ENCODE measurements around the gene PLTP. TPM values are rescaled to one million over a fixed set of nuclear protein-coding genes. Genes with fewer than 3 reads are reported as not detected.

The PLTP gene
- total RNA-seq, 1 donor from 2014 or later: 292 TPM

DNA sequence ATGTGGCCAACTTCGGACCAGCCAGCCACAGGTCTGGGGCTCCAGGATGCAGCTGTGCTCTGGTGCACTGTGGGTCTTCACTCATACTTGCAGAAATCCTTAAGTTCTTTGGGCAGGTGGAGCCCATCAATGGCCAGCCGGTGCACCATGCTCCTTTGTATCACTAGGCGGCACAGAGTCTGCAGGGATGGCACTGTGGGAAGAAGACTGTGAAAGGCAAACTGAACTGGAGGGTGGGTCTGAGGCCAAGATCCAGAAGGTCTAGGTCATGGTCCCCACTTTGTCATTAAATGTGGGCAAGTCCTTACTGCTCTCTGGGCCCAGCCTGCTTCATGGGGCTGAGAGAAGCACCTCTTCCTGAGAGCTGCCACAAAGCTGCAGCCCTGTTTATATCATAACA lies 23.3 kb downstream of the PLTP start:
- Histone ChIP-seq H3K36me3 (peaks cover 0 to 11% of the 10 kb centered on the region in 2 donors), H3K4me3 (no peak overlapping the region), H3K27ac (no peak overlapping the region), H3K27me3 (no peaks in the 10 kb centered on the region), H3K4me1 (peaks cover 51% of the 10 kb centered on the region), H3K9me3 (no peaks in the 10 kb centered on the region)
- TF ChIP-seq, protein P1, sequence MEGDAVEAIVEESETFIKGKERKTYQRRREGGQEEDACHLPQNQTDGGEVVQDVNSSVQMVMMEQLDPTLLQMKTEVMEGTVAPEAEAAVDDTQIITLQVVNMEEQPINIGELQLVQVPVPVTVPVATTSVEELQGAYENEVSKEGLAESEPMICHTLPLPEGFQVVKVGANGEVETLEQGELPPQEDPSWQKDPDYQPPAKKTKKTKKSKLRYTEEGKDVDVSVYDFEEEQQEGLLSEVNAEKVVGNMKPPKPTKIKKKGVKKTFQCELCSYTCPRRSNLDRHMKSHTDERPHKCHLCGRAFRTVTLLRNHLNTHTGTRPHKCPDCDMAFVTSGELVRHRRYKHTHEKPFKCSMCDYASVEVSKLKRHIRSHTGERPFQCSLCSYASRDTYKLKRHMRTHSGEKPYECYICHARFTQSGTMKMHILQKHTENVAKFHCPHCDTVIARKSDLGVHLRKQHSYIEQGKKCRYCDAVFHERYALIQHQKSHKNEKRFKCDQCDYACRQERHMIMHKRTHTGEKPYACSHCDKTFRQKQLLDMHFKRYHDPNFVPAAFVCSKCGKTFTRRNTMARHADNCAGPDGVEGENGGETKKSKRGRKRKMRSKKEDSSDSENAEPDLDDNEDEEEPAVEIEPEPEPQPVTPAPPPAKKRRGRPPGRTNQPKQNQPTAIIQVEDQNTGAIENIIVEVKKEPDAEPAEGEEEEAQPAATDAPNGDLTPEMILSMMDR (IDR thresholded peaks at IDR 0.05): no peak
- TF ChIP-seq POLR2AphosphoS5 (IDR thresholded peaks at IDR 0.05; ENCODE audit: insufficient read depth in 1 of 2, low read depth in 1 of 2) (no peak), POLR2A (IDR thresholded peaks at IDR 0.05) (no peak)
- DNase-seq (ENCODE audit: extremely low spot score in 2 of 2): no peak
- intact Hi-C loops (cut with DNase I): loop anchor here (10.0 kb wide), 1 partner anchor 74 kb away; the partner anchor contains the start of gene UBE2C

DNA sequence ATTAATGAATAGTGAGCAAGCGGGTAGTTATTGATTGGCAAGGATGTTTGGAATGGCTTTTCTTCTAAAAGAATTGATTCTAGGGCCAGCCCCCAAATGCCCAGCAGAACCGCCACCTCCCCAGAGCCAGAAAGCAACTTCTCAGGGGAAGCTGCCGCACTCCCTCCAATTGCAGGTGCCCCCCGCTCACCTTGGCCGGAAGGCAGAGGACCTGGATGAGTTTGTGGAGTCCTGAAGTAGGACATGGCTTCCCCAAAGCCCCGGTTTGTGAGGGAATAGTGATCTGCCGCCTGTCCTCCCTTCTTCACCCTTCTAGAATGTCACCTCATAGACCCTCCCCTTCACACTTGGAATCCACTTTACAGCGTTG lies 24.6 kb downstream of the PLTP start, which contains the start of gene SPATA25:
SPATA25 (minus strand) TSS at position 277 of the 370 bp plus-strand sequence; CDS start at position 245, 32 bp downstream.
- intact Hi-C loops (cut with DNase I): loop anchor here (10.0 kb wide), 1 partner anchor 73 kb away; the partner anchor contains the start of gene UBE2C
- Histone ChIP-seq H3K27me3 (no peaks in the 10 kb centered on the region), H3K36me3 (peaks cover 0 to 20% of the 10 kb centered on the region in 2 donors), H3K9me3 (no peaks in the 10 kb centered on the region), H3K27ac (no peak within 1 kb of the TSS), H3K4me1 (peaks cover 43% of the 10 kb centered on the region), H3K4me3 (no peak within 1 kb of the TSS)
- DNase-seq (ENCODE audit: extremely low spot score in 2 of 2): no peak
- TF ChIP-seq POLR2AphosphoS5 (IDR thresholded peaks at IDR 0.05; ENCODE audit: insufficient read depth in 1 of 2, low read depth in 1 of 2) (no peak), POLR2A (IDR thresholded peaks at IDR 0.05) (no peak)
- TF ChIP-seq, protein P1 (IDR thresholded peaks at IDR 0.05): no peak

DNA sequence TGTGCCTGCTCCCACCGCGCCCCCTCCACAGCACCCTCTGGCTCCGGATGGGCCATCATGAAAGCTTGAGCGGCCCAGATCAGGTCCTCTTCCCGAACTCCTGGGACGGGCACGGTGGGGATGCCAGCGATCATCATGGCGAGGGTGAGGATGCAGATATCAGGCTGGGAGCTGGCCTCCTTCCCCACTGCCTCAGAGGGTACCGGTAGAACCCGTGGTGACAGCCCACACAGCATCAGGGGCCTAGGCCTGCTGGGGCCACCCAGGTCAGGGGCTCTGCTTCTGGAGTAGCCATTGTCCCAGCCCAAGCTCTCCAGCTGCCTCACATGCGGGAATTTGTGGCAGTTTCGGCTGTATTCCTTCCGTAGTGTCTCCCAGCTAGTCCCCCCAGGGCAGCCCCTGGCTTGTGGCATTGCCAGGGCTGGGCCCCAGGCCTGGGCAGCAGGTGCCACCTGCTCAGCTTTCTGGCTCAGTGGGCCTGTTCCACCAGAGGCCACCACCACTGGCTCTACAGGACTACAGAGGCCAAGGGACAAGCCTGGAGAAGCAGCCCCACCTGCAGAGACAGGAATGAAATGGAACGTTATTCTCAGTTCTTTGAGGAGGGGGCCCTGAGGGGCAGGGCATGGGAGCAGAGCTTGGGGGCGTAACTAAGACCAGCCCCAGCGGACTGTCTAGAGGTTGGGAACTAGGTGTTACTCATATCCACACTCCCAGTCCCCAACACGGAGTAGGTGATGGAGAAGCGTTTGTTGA lies 25.2 kb downstream of the PLTP start:
- peaks cover 43% of the 10 kb centered on the region for H3K4me1 ChIP-seq
- TF ChIP-seq POLR2AphosphoS5 (IDR thresholded peaks at IDR 0.05; ENCODE audit: insufficient read depth in 1 of 2, low read depth in 1 of 2) (no peak), POLR2A (IDR thresholded peaks at IDR 0.05) (no peak)
- TF ChIP-seq, protein P1 (IDR thresholded peaks at IDR 0.05): no peak
- H3K27ac ChIP-seq: no peak overlapping the region
- H3K4me3 ChIP-seq: no peak overlapping the region
- intact Hi-C loops (cut with DNase I): loop anchor here (10.0 kb wide), 1 partner anchor 72 kb away; the partner anchor contains the start of gene UBE2C
- H3K9me3 ChIP-seq: no peaks in the 10 kb centered on the region
- no peaks in the 10 kb centered on the region for H3K27me3 ChIP-seq
- no peak for DNase-seq (ENCODE audit: extremely low spot score in 2 of 2)
- peaks cover 0 to 20% of the 10 kb centered on the region in 2 donors for H3K36me3 ChIP-seq

DNA sequence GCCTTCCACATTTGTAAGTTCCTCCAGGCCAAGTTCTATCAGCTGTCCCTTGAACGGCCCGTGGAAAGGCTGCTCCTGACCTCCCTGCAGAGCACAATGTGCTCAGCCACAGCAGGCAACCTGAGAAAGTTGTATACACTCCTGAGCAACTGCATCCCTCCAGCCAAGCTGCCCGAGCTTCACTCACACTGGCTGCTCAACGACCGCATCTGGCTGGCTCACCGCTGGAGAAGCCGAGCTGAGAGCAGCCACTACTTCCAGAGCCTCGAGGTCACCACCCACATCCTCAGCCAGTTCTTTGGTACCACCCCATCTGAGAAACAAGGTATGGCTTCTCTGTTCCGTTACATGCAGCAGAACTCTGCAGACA lies 28.9 kb downstream of the PLTP start:
- TF ChIP-seq POLR2AphosphoS5 (IDR thresholded peaks at IDR 0.05; ENCODE audit: insufficient read depth in 1 of 2, low read depth in 1 of 2) (no peak), POLR2A (IDR thresholded peaks at IDR 0.05) (no peak)
- TF ChIP-seq, protein P1 (IDR thresholded peaks at IDR 0.05): no peak
- intact Hi-C loops (cut with DNase I): loop anchor here (10.0 kb wide), 1 partner anchor 68 kb away; the partner anchor contains the start of gene UBE2C
- H3K9me3 ChIP-seq: no peaks in the 10 kb centered on the region
- no peak overlapping the region for H3K27ac ChIP-seq
- H3K36me3 ChIP-seq: peaks cover 0 to 24% of the 10 kb centered on the region in 2 donors
- no peak for DNase-seq (ENCODE audit: extremely low spot score in 2 of 2)
- H3K4me1 ChIP-seq: peaks cover 29% of the 10 kb centered on the region
- no peak overlapping the region for H3K4me3 ChIP-seq
- H3K27me3 ChIP-seq: no peaks in the 10 kb centered on the region

All from vagina (tissue), 2 donors.